Caco-2 (cell line): ENCODE measurements around the gene FAM131B. TPM values are rescaled to one million over a fixed set of nuclear protein-coding genes. Genes with fewer than 3 reads are reported as not detected.

Experiments used
- BruUV-seq: library from RNA; stranded (reverse); fragments of 400-500 nt; replicated peaks from 2 replicates; lab custom pipeline; 2021; lab: Mats Ljungman, UMichigan
- CTCF ChIA-PET: fragments of 300-600 bp; sonication (Branson Sonifier 250); formaldehyde crosslinking; loops from one replicate; lab custom pipeline; 2022; ENCODE audit warnings: antibody characterized with exemption; lab: Charles Lee
- POLR2A ChIA-PET: fragments of 300-600 bp; sonication (Branson Sonifier 250); formaldehyde crosslinking; loops from one replicate; lab custom pipeline; 2022; ENCODE audit warnings: antibody characterized with exemption; lab: Charles Lee
- DNase-seq, 2 experiments: peaks; one replicate each; pipeline versions ENCODE4 v3.0.0 to v3.0.0-alpha.2; 2020 to 2022
- H3K27me3 ChIP-seq: replicated peaks from 2 replicates; pipeline ENCODE4 v1.6.0; 2011; ENCODE audit warnings: low read length; ENCODE audit not compliant: control insufficient read depth, insufficient read depth
- H3K36me3 ChIP-seq: 2 replicates; pipeline ENCODE4 v1.5.1; 2011; ENCODE audit warnings: low read length; ENCODE audit not compliant: control insufficient read depth, insufficient read depth
- H3K4me1 ChIP-seq: fragments of 250-450 bp; sonication (Bioruptor Pico); 2 replicates; pipeline ENCODE4 v1.5.1; 2020; ENCODE audit warnings: mild to moderate bottlenecking
- H3K4me3 ChIP-seq: 2 replicates; pipeline ENCODE4 v1.5.1; 2011; ENCODE audit warnings: low read depth, mild to moderate bottlenecking, control low read depth, low read length
- H3K9me3 ChIP-seq: fragments of 250-450 bp; sonication (Bioruptor Pico); 2 replicates; pipeline ENCODE4 v1.5.1; 2020; ENCODE audit warnings: mild to moderate bottlenecking, moderate library complexity
- H3K27ac Mint-ChIP-seq: one replicate; pipeline ENCODE4 v1.8.0; 2022; ENCODE audit warnings: mixed read lengths; ENCODE audit not compliant: unreplicated experiment
- H3K27me3 Mint-ChIP-seq: one replicate; pipeline ENCODE4 v1.8.0; 2022; ENCODE audit warnings: mixed read lengths; ENCODE audit not compliant: insufficient read depth, unreplicated experiment
- H3K36me3 Mint-ChIP-seq: one replicate; pipeline ENCODE4 v1.8.0; 2022; ENCODE audit warnings: mild to moderate bottlenecking, mixed read lengths; ENCODE audit not compliant: insufficient read depth, unreplicated experiment
- H3K4me1 Mint-ChIP-seq: one replicate; pipeline ENCODE4 v1.8.0; 2022; ENCODE audit warnings: low read depth, mixed read lengths; ENCODE audit not compliant: unreplicated experiment
- H3K4me3 Mint-ChIP-seq: one replicate; pipeline ENCODE4 v1.8.0; 2022; ENCODE audit warnings: mild to moderate bottlenecking, moderate library complexity, mixed read lengths; ENCODE audit not compliant: unreplicated experiment
- H3K9me3 Mint-ChIP-seq: one replicate; pipeline ENCODE4 v1.8.0; 2022; ENCODE audit warnings: mixed read lengths; ENCODE audit not compliant: unreplicated experiment
- CTCF ChIP-seq, 2 experiments: fragments of 200-600 bp in 1 of 2; IDR thresholded peaks; 1 replicate in 1 of 2; 2 replicates in 1 of 2; pipeline versions ENCODE4 v1.5.1 to v1.8.0; 2011 to 2022; ENCODE audit warnings: antibody characterized with exemption in 1 of 2, control low read depth in 1 of 2, inconsistent platforms in 1 of 2, low read depth in 1 of 2, low read length in 1 of 2, mild to moderate bottlenecking in 1 of 2, moderate library complexity in 1 of 2; ENCODE audit not compliant: insufficient read depth in 1 of 2, severe bottlenecking in 1 of 2, unreplicated experiment in 1 of 2
- intact Hi-C: fragments of 100-400 bp; cut with micrococcal nuclease; formaldehyde crosslinking; loops from one replicate; pipeline ENCODE4 v1.10.0; 2022; ENCODE audit not compliant: unreplicated experiment
- total RNA-seq: library from RNA; stranded (reverse); gene quantifications from 2 replicates; pipeline ENCODE4 v1.2.3, GENCODE V29; 2022

The FAM131B gene
- total RNA-seq, 1 experiment from 2014 or later: 22.3 TPM

GRCh38 chr7:143323653-143324052, 38.9 kb downstream of the FAM131B start:
- H3K27ac Mint-ChIP-seq: no peak overlapping the region
- Histone ChIP-seq H3K27me3 (no peaks in the 10 kb centered on the region), H3K4me3 (no peak overlapping the region), H3K36me3 (no peaks in the 10 kb centered on the region; the same call in 1 of the 2 replicates), H3K9me3 (no peaks in the 10 kb centered on the region), H3K4me1 (no peaks in the 10 kb centered on the region; the same call in 1 of the 2 replicates)
- H3K9me3 Mint-ChIP-seq: no peaks in the 10 kb centered on the region
- no peaks in the 10 kb centered on the region for H3K36me3 Mint-ChIP-seq
- no peak for TF ChIP-seq CTCF (IDR thresholded peaks at IDR 0.05; ENCODE audit: insufficient read depth in 1 of 2, low read depth in 1 of 2, low read length in 1 of 2, severe bottlenecking in 1 of 2, unreplicated experiment in 1 of 2)
- no peak for DNase-seq
- peaks cover 5% of the 10 kb centered on the region for H3K4me1 Mint-ChIP-seq
- H3K4me3 Mint-ChIP-seq: no peak overlapping the region
- no TSS peak for BruUV-seq
- POLR2A ChIA-PET: no interaction called here
- no peaks in the 10 kb centered on the region for H3K27me3 Mint-ChIP-seq
- CTCF ChIA-PET: interaction anchor here (0.7 kb wide), 1 partner anchor 173 kb away, joined by 9 read pairs; no protein-coding TSS in a partner anchor
- intact Hi-C loops: no loop called here

- Mint-ChIP-seq H3K27ac (no peak overlapping the region), H3K36me3 (no peaks in the 10 kb centered on the region), H3K4me1 (peaks cover 8% of the 10 kb centered on the region), H3K27me3 (no peaks in the 10 kb centered on the region), H3K9me3 (no peaks in the 10 kb centered on the region), H3K4me3 (no peak overlapping the region)
- no peak for TF ChIP-seq CTCF (IDR thresholded peaks at IDR 0.05; ENCODE audit: insufficient read depth in 1 of 2, low read depth in 1 of 2, low read length in 1 of 2, severe bottlenecking in 1 of 2, unreplicated experiment in 1 of 2)
- Histone ChIP-seq H3K4me3 (no peak overlapping the region), H3K27me3 (no peaks in the 10 kb centered on the region), H3K4me1 (no peaks in the 10 kb centered on the region; the same call in 1 of the 2 replicates), H3K36me3 (no peaks in the 10 kb centered on the region; the same call in 1 of the 2 replicates), H3K9me3 (no peaks in the 10 kb centered on the region)
- POLR2A ChIA-PET: no interaction called here
- intact Hi-C loops: no loop called here
- no peak for DNase-seq
- no TSS peak for BruUV-seq
- CTCF ChIA-PET: interaction anchor here (0.7 kb wide), 1 partner anchor 173 kb away, joined by 9 read pairs; no protein-coding TSS in a partner anchor
Observed at GRCh38 chr7:143322760-143323633, 39.5 kb downstream of the FAM131B start.

GRCh38 chr7:143321734-143322133, 40.8 kb downstream of the FAM131B start:
- no peak overlapping the region for H3K4me3 ChIP-seq
- DNase-seq: peak in 1 of 2 experiments; percentile 13
- H3K9me3 ChIP-seq: no peaks in the 10 kb centered on the region
- H3K4me1 Mint-ChIP-seq: peaks cover 13% of the 10 kb centered on the region
- H3K9me3 Mint-ChIP-seq: no peaks in the 10 kb centered on the region
- POLR2A ChIA-PET: interaction anchor here (0.7 kb wide), 1 partner anchor 47 kb away, joined by 3 read pairs; no protein-coding TSS in a partner anchor
- H3K36me3 Mint-ChIP-seq: no peaks in the 10 kb centered on the region
- intact Hi-C loops: loop anchor here (1.0 kb wide), 1 partner anchor 52 kb away; no protein-coding TSS in a partner anchor
- TF ChIP-seq CTCF (IDR thresholded peaks at IDR 0.05; ENCODE audit: insufficient read depth in 1 of 2, low read depth in 1 of 2, low read length in 1 of 2, severe bottlenecking in 1 of 2, unreplicated experiment in 1 of 2): no peak
- BruUV-seq: no TSS peak
- no peaks in the 10 kb centered on the region for H3K27me3 Mint-ChIP-seq
- peaks cover 8% of the 10 kb centered on the region for H3K4me1 ChIP-seq
- H3K36me3 ChIP-seq: no peaks in the 10 kb centered on the region; the same call in 1 of the 2 replicates
- H3K27me3 ChIP-seq: no peaks in the 10 kb centered on the region
- no peak overlapping the region for H3K4me3 Mint-ChIP-seq
- H3K27ac Mint-ChIP-seq: no peak overlapping the region
- CTCF ChIA-PET: interaction anchor here (1.3 kb wide), 1 partner anchor 59 kb away, joined by 4 read pairs; no protein-coding TSS in a partner anchor
